ENCODE data around the gene HNF4A.

- TF ChIP-seq POLR2A (IDR thresholded peaks at IDR 0.05; ENCODE audit: low read depth, low read length): no peak
- TF ChIP-seq EZH2 (IDR thresholded peaks at IDR 0.05; ENCODE audit: borderline replicate concordance, low read depth, low read length, severe bottlenecking): no peak
- TF ChIP-seq CTCF (IDR thresholded peaks at IDR 0.05; ENCODE audit: extremely low read depth in 1 of 2, insufficient read depth in 1 of 2, low read depth in 1 of 2, low read length in 2 of 2): no peak
- TF ChIP-seq POLR2AphosphoS5 (IDR thresholded peaks at IDR 0.05; ENCODE audit: insufficient read depth, low read depth, low read length): no peak
- TF ChIP-seq MAX (IDR thresholded peaks at IDR 0.05; ENCODE audit: insufficient read depth, insufficient read length): no peak
- TF ChIP-seq MYC (IDR thresholded peaks at IDR 0.05; ENCODE audit: low read depth, low read length): no peak
- TF ChIP-seq FOS (IDR thresholded peaks at IDR 0.05; ENCODE audit: borderline replicate concordance, insufficient read depth, low read length): no peak
Observed at GRCh38 chr20:44370639-44371218, 15.2 kb downstream of the HNF4A start.
